Endothelial cell of umbilical vein (primary cell): ENCODE measurements around the gene TMEM269. TPM values are rescaled to one million over a fixed set of nuclear protein-coding genes. Genes with fewer than 3 reads are reported as not detected.

ENCODE experiments used
- BruUV-seq: library from RNA; stranded (reverse); fragments of 400-500 nt; replicated peaks from 2 replicates; lab custom pipeline; 2021; lab: Mats Ljungman, UMichigan
- CTCF ChIA-PET: fragments of 300-600, 350-600 bp; sonication (Branson Sonifier 250); formaldehyde crosslinking; loops from one replicate; lab custom pipeline; 2021; ENCODE audit warnings: antibody characterized with exemption, inconsistent platforms; lab: Charles Lee
- POLR2A ChIA-PET: fragments of 300-600, 350-600 bp; sonication (Branson Sonifier 250); formaldehyde crosslinking; loops from one replicate; lab custom pipeline; 2021; ENCODE audit warnings: antibody characterized with exemption, inconsistent platforms; lab: Charles Lee
- DNase-seq: peaks from one replicate; pipeline ENCODE4 v3.0.0-alpha.2; 2011; ENCODE audit warnings: low read depth, low spot score
- FAIRE-seq: peaks from 2 replicates; lab custom pipeline; 2011; peaks lifted over from hg19 to GRCh38; lab: Jason Lieb, UNC
- H2AFZ ChIP-seq: 2 replicates; pipeline ENCODE4 v1.6.0; 2012; ENCODE audit warnings: low read depth, low read length, control low read depth, inconsistent platforms
- H3K27ac ChIP-seq: 2 replicates; pipeline ENCODE4 v1.5.1; 2011; ENCODE audit warnings: low read depth, mild to moderate bottlenecking, control low read depth, low read length, moderate library complexity; ENCODE audit not compliant: insufficient read depth
- H3K27me3 ChIP-seq, 2 experiments: 2 replicates each; pipeline versions ENCODE4 v1.6.0 to v1.6.1; 2011; ENCODE audit warnings: low read length in 2 of 2, mixed read lengths in 1 of 2; ENCODE audit not compliant: control insufficient read depth in 2 of 2, insufficient read depth in 2 of 2
- H3K36me3 ChIP-seq, 2 experiments: 2 replicates in 1 of 2; 3 replicates in 1 of 2; pipeline ENCODE4 v1.5.1; 2011; ENCODE audit warnings: low read length in 2 of 2, mild to moderate bottlenecking in 1 of 2, moderate library complexity in 1 of 2; ENCODE audit not compliant: control insufficient read depth in 2 of 2, insufficient read depth in 2 of 2; ENCODE audit errors: extremely low read depth in 1 of 2
- H3K4me1 ChIP-seq: 3 replicates; pipeline ENCODE4 v1.5.1; 2011; ENCODE audit warnings: mild to moderate bottlenecking, low read length; ENCODE audit not compliant: control insufficient read depth, insufficient read depth; ENCODE audit errors: extremely low read depth
- H3K4me2 ChIP-seq: 2 replicates; pipeline ENCODE4 v1.6.1; 2011; ENCODE audit warnings: low read length, control low read depth, mixed read lengths; ENCODE audit not compliant: insufficient read depth
- H3K4me3 ChIP-seq, 3 experiments: fragments of 200-600 bp in 1 of 3; sonication (generic), shearing (Covaris generic) in 1 of 3; replicated peaks in 1 of 3; 2 replicates each; pipeline ENCODE4 v1.5.1; 2011 to 2016; ENCODE audit warnings: control low read depth in 3 of 3, low read length in 3 of 3, mild to moderate bottlenecking in 2 of 3, inconsistent platforms in 1 of 3, low read depth in 1 of 3, moderate library complexity in 1 of 3; ENCODE audit not compliant: insufficient read depth in 1 of 3
- H3K79me2 ChIP-seq: 2 replicates; pipeline ENCODE4 v1.6.0; 2012; ENCODE audit warnings: low read length, inconsistent platforms; ENCODE audit not compliant: control insufficient read depth, insufficient read depth
- H3K9ac ChIP-seq: replicated peaks from 2 replicates; pipeline ENCODE3; 2011; ENCODE audit warnings: low read length, control low read depth; ENCODE audit not compliant: insufficient read depth; ENCODE audit errors: extremely low read depth
- H3K9me1 ChIP-seq: replicated peaks from 3 replicates; pipeline ENCODE4 v1.6.0; 2011; ENCODE audit warnings: mild to moderate bottlenecking, low read length; ENCODE audit not compliant: control insufficient read depth, insufficient read depth; ENCODE audit errors: extremely low read depth
- H3K9me3 ChIP-seq: replicated peaks from 2 replicates; pipeline ENCODE4 v1.5.1; 2012; ENCODE audit warnings: low read length, inconsistent platforms; ENCODE audit not compliant: control insufficient read depth, insufficient read depth
- H4K20me1 ChIP-seq: replicated peaks from 2 replicates; pipeline ENCODE3; 2011; ENCODE audit warnings: mild to moderate bottlenecking, low read length; ENCODE audit not compliant: control insufficient read depth, insufficient read depth; ENCODE audit errors: extremely low read depth
- CTCF ChIP-seq, 2 donors: IDR thresholded peaks; 1 replicate in 1 of 2; 2 replicates in 1 of 2; pipeline ENCODE4 v1.5.1; 2011; ENCODE audit warnings: low read length in 2 of 2, mild to moderate bottlenecking in 2 of 2, moderate library complexity in 2 of 2, control low read depth in 1 of 2, inconsistent platforms in 1 of 2, low read depth in 1 of 2; ENCODE audit not compliant: insufficient read depth in 1 of 2; ENCODE audit errors: extremely low read depth in 1 of 2
- EZH2 ChIP-seq: IDR thresholded peaks from 2 replicates; pipeline ENCODE4 v1.6.1; 2012; ENCODE audit warnings: borderline replicate concordance, low read depth, mild to moderate bottlenecking, moderate library complexity, low read length, inconsistent platforms; ENCODE audit not compliant: severe bottlenecking
- FOS ChIP-seq: IDR thresholded peaks from 2 replicates; pipeline ENCODE4 v1.6.1; 2011; ENCODE audit warnings: mild to moderate bottlenecking, low read length, moderate library complexity, borderline replicate concordance; ENCODE audit not compliant: insufficient read depth
- GATA2 ChIP-seq: IDR thresholded peaks from 2 replicates; pipeline ENCODE4 v1.7.0; 2011; ENCODE audit warnings: low read depth, mild to moderate bottlenecking, moderate library complexity, mixed read lengths, low read length; ENCODE audit not compliant: insufficient read length, insufficient read depth
- JUN ChIP-seq: IDR thresholded peaks from 2 replicates; pipeline ENCODE4 v1.6.1; 2011; ENCODE audit warnings: borderline replicate concordance, low read depth; ENCODE audit not compliant: insufficient read length, insufficient read depth
- MAX ChIP-seq: IDR thresholded peaks from 2 replicates; pipeline ENCODE4 v1.6.1; 2011; ENCODE audit not compliant: insufficient read depth, insufficient read length
- MYC ChIP-seq: IDR thresholded peaks from one replicate; pipeline ENCODE4 v1.6.1; 2011; ENCODE audit warnings: mild to moderate bottlenecking, low read depth, low read length
- POLR2A ChIP-seq: IDR thresholded peaks from 2 replicates; pipeline ENCODE4 v1.6.1; 2012; ENCODE audit warnings: low read depth, mild to moderate bottlenecking, control low read depth, low read length
- POLR2AphosphoS5 ChIP-seq: IDR thresholded peaks from 2 replicates; pipeline ENCODE4 v1.6.1; 2012; ENCODE audit warnings: low read depth, mild to moderate bottlenecking, control low read depth, low read length, moderate library complexity; ENCODE audit not compliant: insufficient read depth
- dilution Hi-C: fragments of 300-500 bp; cut with MboI; formaldehyde crosslinking; loops from one replicate; pipeline ENCODE4 v1.15.0; 2019; ENCODE audit warnings: low sequenced_read_pairs; ENCODE audit not compliant: extremely low pct_ligation_motif_present
- intact Hi-C: fragments of 100-400 bp; cut with micrococcal nuclease; formaldehyde crosslinking; loops from one replicate; pipeline ENCODE4 v1.10.0; 2022
- polyA plus RNA-seq, 4 experiments: library from polyadenylated mRNA; depleted of rRNA in 3 of 4; stranded (reverse) in 3 of 4; unstranded in 1 of 4; fragments of >200 nt; gene quantifications; 2 replicates each; pipeline versions ENCODE4 v1.2.1 to v1.2.3, GENCODE V29; 2011 to 2012; ENCODE audit warnings: missing spikeins in 1 of 4
- total RNA-seq: library from RNA; stranded (reverse); gene quantifications from 2 replicates; pipeline ENCODE4 v1.2.3, GENCODE V29; 2021

TMEM269 gene
- total and polyA plus RNA-seq, 2 donors (not counting 3 experiments of a cell fraction or from before 2014, with no cell fraction given): 0.03 TPM; not detected in 1

- no peaks in the 10 kb centered on the region for H3K36me3 ChIP-seq
- ChIA-PET POLR2A (no interaction called here), CTCF (interaction anchor here (0.8 to 3.4 kb wide), 4 partner anchors 10 to 250 kb away, joined by 3 to 17 read pairs (median 6); partner anchors contain the start of gene ZNF691)
- no TSS peak for BruUV-seq
- dilution Hi-C loops: no loop called here
- no peak overlapping the region for H3K4me3 ChIP-seq
- H3K9me1 ChIP-seq: peaks cover 2% of the 10 kb centered on the region
- no peak overlapping the region for H3K27ac ChIP-seq
- no peaks in the 10 kb centered on the region for H3K9me3 ChIP-seq
- H3K79me2 ChIP-seq: no peaks in the 10 kb centered on the region
- TF ChIP-seq CTCF (IDR thresholded peaks at IDR 0.05; ENCODE audit: extremely low read depth in 1 of 2, insufficient read depth in 1 of 2, low read depth in 1 of 2, low read length in 2 of 2) (no peak), EZH2 (no peak), FOS (no peak), GATA2 (no peak), POLR2AphosphoS5 (no peak), POLR2A (no peak), MYC (no peak), JUN (no peak), MAX (no peak)
- H2AFZ ChIP-seq: no peak overlapping the region
- H3K4me2 ChIP-seq: no peak overlapping the region
- H3K27me3 ChIP-seq: no peaks in the 10 kb centered on the region
- no peak for DNase-seq
- no peak for FAIRE-seq
- intact Hi-C loops: no loop called here
- no peak overlapping the region for H3K9ac ChIP-seq
- H4K20me1 ChIP-seq: no peaks in the 10 kb centered on the region
- peaks cover under 1% of the 10 kb centered on the region for H3K4me1 ChIP-seq
These were observed 38.1 kb downstream of the TMEM269 start for GRCh38 chr1:42822800-42823392.
